WERI-Rb-1 (cell line): ENCODE measurements around the gene SPINK9.

Experiments
- DNase-seq: peaks from one replicate; pipeline ENCODE4 v3.0.0-alpha.2; 2020
- H3K27ac ChIP-seq: fragments of 250-450 bp; sonication (Bioruptor Pico); 2 replicates; pipeline ENCODE4 v1.5.1; 2020; ENCODE audit warnings: mild to moderate bottlenecking, moderate library complexity
- H3K27me3 ChIP-seq: fragments of 250-450 bp; sonication (Bioruptor Pico); 2 replicates; pipeline ENCODE4 v1.5.1; 2021; ENCODE audit warnings: mild to moderate bottlenecking, low read depth, moderate library complexity; ENCODE audit not compliant: insufficient read depth, severe bottlenecking
- H3K36me3 ChIP-seq: fragments of 250-450 bp; sonication (Bioruptor Pico); 2 replicates; pipeline ENCODE4 v1.5.1; 2020; ENCODE audit warnings: mild to moderate bottlenecking, moderate library complexity
- H3K4me3 ChIP-seq: 2 replicates; pipeline ENCODE4 v1.5.1; 2011; ENCODE audit warnings: low read depth, mild to moderate bottlenecking, control low read depth, low read length
- H3K9me3 ChIP-seq: fragments of 250-450 bp; sonication (Bioruptor Pico); 2 replicates; pipeline ENCODE4 v1.5.1; 2021; ENCODE audit warnings: mild to moderate bottlenecking, moderate library complexity; ENCODE audit not compliant: severe bottlenecking
- TF ChIP-seq, protein P1 (sequence below): IDR thresholded peaks from 2 replicates; pipeline ENCODE4 v1.5.1; 2011; ENCODE audit warnings: low read depth, mild to moderate bottlenecking, control low read depth, inconsistent platforms, low read length

SPINK9 gene, protein sequence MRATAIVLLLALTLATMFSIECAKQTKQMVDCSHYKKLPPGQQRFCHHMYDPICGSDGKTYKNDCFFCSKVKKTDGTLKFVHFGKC

DNA sequence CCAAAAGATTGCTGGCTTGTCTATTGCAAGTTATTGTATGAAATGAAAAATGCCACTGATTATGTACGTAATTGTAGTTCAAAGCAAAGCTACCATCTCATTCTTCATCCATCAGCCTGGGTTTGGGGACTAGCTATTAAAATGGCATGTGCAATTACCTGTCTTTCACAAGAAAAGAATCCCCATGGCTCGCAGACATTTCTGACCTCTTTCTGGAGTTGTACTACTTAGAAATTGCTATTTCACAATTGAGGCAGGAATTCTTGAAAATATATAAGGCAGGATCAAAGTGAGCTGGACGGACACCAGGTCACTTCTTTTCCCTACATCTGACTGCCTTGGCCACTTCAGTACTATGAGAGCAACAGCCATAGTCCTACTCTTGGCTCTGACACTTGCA lies at the start of gene SPINK9:
Gene SPINK9 (plus strand): TSS at position 301 of the 400 bp plus-strand sequence. CDS start 55 bp downstream, at position 356.
- H3K9me3 ChIP-seq, result peaks cover 4% of the 10 kb centered on the region
- no peak for DNase-seq
- TF ChIP-seq, protein P1, sequence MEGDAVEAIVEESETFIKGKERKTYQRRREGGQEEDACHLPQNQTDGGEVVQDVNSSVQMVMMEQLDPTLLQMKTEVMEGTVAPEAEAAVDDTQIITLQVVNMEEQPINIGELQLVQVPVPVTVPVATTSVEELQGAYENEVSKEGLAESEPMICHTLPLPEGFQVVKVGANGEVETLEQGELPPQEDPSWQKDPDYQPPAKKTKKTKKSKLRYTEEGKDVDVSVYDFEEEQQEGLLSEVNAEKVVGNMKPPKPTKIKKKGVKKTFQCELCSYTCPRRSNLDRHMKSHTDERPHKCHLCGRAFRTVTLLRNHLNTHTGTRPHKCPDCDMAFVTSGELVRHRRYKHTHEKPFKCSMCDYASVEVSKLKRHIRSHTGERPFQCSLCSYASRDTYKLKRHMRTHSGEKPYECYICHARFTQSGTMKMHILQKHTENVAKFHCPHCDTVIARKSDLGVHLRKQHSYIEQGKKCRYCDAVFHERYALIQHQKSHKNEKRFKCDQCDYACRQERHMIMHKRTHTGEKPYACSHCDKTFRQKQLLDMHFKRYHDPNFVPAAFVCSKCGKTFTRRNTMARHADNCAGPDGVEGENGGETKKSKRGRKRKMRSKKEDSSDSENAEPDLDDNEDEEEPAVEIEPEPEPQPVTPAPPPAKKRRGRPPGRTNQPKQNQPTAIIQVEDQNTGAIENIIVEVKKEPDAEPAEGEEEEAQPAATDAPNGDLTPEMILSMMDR, result no peak
- no peaks in the 10 kb centered on the region for H3K27me3 ChIP-seq
- no peak within 1 kb of the TSS for H3K27ac ChIP-seq
- H3K36me3 ChIP-seq, result no peaks in the 10 kb centered on the region
- H3K4me3 ChIP-seq, result no peak within 1 kb of the TSS

DNA sequence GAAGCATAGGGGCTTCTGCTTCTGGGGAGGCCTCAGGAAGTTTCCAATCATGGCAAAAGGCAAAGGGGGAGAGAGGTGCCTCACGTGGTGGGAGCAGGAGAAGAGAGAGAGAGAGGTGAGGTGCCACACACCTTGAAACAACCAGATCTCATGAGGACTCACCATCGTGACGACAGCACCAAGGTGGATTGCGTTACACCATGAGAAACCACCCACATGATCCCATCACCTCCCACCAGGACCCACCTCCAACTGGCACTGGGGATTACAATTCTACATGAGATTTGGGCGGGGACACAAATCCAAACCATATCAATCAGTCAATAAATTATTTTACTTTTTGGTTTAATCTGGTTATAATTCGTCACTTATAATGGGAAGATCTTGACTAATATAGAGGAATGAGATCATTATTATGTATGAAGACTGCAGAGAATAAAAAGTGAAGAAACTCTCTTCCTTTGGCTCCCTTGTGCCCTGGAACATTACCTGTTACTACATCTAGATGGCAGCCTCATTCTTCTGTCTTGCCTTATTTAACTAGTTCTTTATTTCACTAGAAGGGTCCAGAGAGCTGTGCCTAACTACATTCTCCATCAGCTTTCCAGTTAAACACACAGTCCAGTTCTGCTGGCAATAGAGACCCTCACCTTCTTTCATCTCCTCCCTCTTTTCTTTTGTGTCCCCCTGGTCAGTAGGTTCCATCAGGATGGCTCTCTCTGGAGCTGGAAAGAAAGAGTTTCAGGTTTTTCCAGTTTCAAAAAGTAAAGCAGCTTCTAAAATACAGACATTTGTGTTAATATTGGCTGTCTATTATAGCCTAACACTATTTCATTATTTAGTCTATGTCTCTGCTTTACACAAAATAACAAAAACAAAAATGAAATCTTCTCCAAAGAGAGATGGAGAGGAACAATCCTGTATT lies 44.8 kb upstream of the SPINK9 start:
- Histone ChIP-seq H3K27ac (no peak overlapping the region), H3K27me3 (no peaks in the 10 kb centered on the region), H3K4me3 (no peak overlapping the region), H3K36me3 (no peaks in the 10 kb centered on the region), H3K9me3 (no peaks in the 10 kb centered on the region)
- no peak for DNase-seq
- TF ChIP-seq, protein P1, result peak; percentile 53

DNA sequence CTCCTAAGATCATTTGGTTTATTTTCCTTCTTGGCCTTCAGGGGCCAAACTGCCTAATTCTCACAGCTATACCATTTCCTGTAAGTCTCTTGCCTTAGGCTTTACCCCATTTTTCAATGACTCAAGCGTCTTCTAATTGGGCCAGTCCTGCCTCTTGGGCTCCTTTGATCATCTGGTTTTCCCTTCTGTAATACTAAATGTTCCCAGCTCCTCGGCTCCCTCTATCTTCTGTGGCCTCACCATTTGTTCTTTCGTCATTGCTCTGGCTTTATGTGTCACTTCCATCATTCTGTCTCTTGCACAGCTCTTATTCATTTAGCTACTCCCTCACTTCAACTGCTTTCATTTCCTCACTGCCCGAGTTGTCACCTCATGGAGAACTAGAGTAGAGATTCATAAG lies 37.6 kb upstream of the SPINK9 start:
- TF ChIP-seq, protein P1, result no peak
- H3K27me3 ChIP-seq, result no peaks in the 10 kb centered on the region
- H3K27ac ChIP-seq, result no peak overlapping the region
- DNase-seq, result no peak
- H3K36me3 ChIP-seq, result no peaks in the 10 kb centered on the region
- H3K9me3 ChIP-seq, result no peaks in the 10 kb centered on the region
- no peak overlapping the region for H3K4me3 ChIP-seq

DNA sequence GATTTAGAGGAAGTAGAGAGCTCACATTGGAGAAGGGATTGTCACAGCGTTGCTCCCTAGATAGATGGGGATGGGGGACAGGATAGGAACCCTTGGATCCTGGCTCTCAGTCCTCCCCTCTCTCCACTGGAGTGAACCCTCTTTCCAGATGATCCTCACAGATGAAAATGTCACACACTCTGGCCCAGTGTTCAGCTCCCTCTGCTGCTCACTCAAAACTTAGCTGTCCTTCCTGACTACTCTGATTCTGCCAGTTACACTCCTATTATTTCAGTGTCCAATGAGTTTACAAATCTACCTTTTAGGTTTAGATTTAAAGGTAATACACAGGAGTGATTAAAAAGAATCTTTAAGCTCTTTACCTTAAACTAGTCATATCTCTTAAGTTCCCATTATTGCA lies 28.9 kb upstream of the SPINK9 start:
- TF ChIP-seq, protein P1, result 0 out of 2 replicates have a peak, but pooled peaks have one; percentile 4
- Histone ChIP-seq H3K27ac (no peak overlapping the region), H3K4me3 (no peak overlapping the region), H3K27me3 (no peaks in the 10 kb centered on the region), H3K9me3 (peaks cover 7% of the 10 kb centered on the region), H3K36me3 (no peaks in the 10 kb centered on the region)
- DNase-seq, result no peak

DNA sequence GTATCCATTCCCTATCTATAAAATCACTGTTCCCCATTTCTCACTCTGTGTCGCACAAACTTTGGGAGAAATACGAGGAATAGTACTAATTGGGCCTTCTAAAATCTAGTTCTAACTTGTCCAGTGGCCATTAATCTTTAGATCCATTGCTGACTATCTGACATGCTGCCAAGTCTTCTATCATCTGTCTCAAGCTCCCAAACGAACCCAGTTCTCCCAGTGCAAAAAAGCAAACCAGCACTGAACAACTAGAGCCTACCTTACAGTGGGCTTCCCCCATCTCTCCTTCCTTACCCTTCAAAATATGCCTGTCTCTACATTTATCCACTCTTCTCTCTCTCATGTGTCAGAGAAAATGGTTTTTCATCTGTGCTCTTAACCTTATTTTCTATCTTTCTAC lies 26.3 kb upstream of the SPINK9 start:
- TF ChIP-seq, protein P1, result no peak
- no peak for DNase-seq
- no peaks in the 10 kb centered on the region for H3K27me3 ChIP-seq
- H3K9me3 ChIP-seq, result peaks cover 7% of the 10 kb centered on the region
- H3K36me3 ChIP-seq, result no peaks in the 10 kb centered on the region
- H3K4me3 ChIP-seq, result no peak overlapping the region
- no peak overlapping the region for H3K27ac ChIP-seq
